SU-DHL-6 (cell line): ENCODE measurements around the gene LRPAP1.
"Not testable (repeated sequence)": the region's sequence is repeated elsewhere in the genome, so short reads cannot be mapped to it uniquely, and the experiment has no call there.

ENCODE experiments used
- EZH2phosphoT487 ChIP-seq: fragments of 200-600 bp; sonication (generic), shearing (Covaris generic); conservative IDR thresholded peaks from 2 replicates; pipeline ENCODE4 v1.6.1; 2018; ENCODE audit warnings: mild to moderate bottlenecking, antibody characterized with exemption, low read length, moderate library complexity, mixed read lengths
- TF ChIP-seq, protein P1 (sequence below): fragments of 200-600 bp; sonication (generic); IDR thresholded peaks from one replicate; pipeline ENCODE4 v1.5.1; 2017; ENCODE audit warnings: antibody characterized with exemption, mild to moderate bottlenecking, low read length, moderate library complexity; ENCODE audit not compliant: insufficient read depth, poor library complexity, severe bottlenecking

GRCh38 chr4:3578527-3579144, 46.4 kb upstream of the LRPAP1 start:
- TF ChIP-seq, protein P1, sequence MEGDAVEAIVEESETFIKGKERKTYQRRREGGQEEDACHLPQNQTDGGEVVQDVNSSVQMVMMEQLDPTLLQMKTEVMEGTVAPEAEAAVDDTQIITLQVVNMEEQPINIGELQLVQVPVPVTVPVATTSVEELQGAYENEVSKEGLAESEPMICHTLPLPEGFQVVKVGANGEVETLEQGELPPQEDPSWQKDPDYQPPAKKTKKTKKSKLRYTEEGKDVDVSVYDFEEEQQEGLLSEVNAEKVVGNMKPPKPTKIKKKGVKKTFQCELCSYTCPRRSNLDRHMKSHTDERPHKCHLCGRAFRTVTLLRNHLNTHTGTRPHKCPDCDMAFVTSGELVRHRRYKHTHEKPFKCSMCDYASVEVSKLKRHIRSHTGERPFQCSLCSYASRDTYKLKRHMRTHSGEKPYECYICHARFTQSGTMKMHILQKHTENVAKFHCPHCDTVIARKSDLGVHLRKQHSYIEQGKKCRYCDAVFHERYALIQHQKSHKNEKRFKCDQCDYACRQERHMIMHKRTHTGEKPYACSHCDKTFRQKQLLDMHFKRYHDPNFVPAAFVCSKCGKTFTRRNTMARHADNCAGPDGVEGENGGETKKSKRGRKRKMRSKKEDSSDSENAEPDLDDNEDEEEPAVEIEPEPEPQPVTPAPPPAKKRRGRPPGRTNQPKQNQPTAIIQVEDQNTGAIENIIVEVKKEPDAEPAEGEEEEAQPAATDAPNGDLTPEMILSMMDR = not testable (repeated sequence)
- TF ChIP-seq EZH2phosphoT487 = not testable (repeated sequence)
